ENCODE data around the gene RERE.
A peak's percentile ranks its signal among the peaks of the same experiment; 100 is the strongest.
"Not testable (repeated sequence)": the region's sequence is repeated elsewhere in the genome, so short reads cannot be mapped to it uniquely, and the experiment has no call there.

Gene RERE

GRCh38 chr1:8632102-8632501, 185.3 kb downstream of the RERE start:
- H3K4me3 ChIP-seq (ENCODE audit: insufficient read depth, low read depth, low read length): no peak overlapping the region
- H3K27ac ChIP-seq (ENCODE audit: insufficient read depth, low read depth, low read length, poor library complexity, severe bottlenecking): no peak overlapping the region
- H3K27me3 ChIP-seq (ENCODE audit: control insufficient read depth, insufficient read depth, low read length, poor library complexity, severe bottlenecking): no peaks in the 10 kb centered on the region
- H3K4me1 ChIP-seq (ENCODE audit: control insufficient read depth, insufficient read depth, low read length): peaks cover 22% of the 10 kb centered on the region
- no peaks in the 10 kb centered on the region for H3K36me3 ChIP-seq (ENCODE audit: control insufficient read depth, insufficient read depth, low read length)
- H3K9me3 ChIP-seq (ENCODE audit: control insufficient read depth, low read length): no peaks in the 10 kb centered on the region
- WGBS, 2 experiments: 87 to 90% methylated on average over 3 to 4 of the region's 4 CpGs

- H3K4me3 ChIP-seq (ENCODE audit: insufficient read depth, low read depth, low read length): no peak overlapping the region
Observed at GRCh38 chr1:8631163-8631562, 186.3 kb downstream of the RERE start.

GRCh38 chr1:8629241-8630091, 188.0 kb downstream of the RERE start:
- Histone ChIP-seq H3K27ac (ENCODE audit: insufficient read depth, low read depth, low read length, poor library complexity, severe bottlenecking) (no peak overlapping the region), H3K27me3 (ENCODE audit: control insufficient read depth, insufficient read depth, low read length, poor library complexity, severe bottlenecking) (no peaks in the 10 kb centered on the region), H3K9me3 (ENCODE audit: control insufficient read depth, low read length) (no peaks in the 10 kb centered on the region), H3K4me3 (ENCODE audit: insufficient read depth, low read depth, low read length) (no peak overlapping the region), H3K4me1 (ENCODE audit: control insufficient read depth, insufficient read depth, low read length) (peaks cover 22% of the 10 kb centered on the region), H3K36me3 (ENCODE audit: control insufficient read depth, insufficient read depth, low read length) (no peaks in the 10 kb centered on the region)
- WGBS, 2 experiments: 72 to 78% methylated on average over 7 of the region's 7 CpGs

More at GRCh38 chr1:8631163-8631562, 186.3 kb downstream of the RERE start:
- no peak overlapping the region for H3K27ac ChIP-seq (ENCODE audit: insufficient read depth, low read depth, low read length, poor library complexity, severe bottlenecking)
- 84 to 89% methylated on average over 2 to 3 of the region's 3 CpGs for WGBS, 2 experiments
- H3K27me3 ChIP-seq (ENCODE audit: control insufficient read depth, insufficient read depth, low read length, poor library complexity, severe bottlenecking): no peaks in the 10 kb centered on the region
- H3K4me1 ChIP-seq (ENCODE audit: control insufficient read depth, insufficient read depth, low read length): peaks cover 22% of the 10 kb centered on the region
- no peaks in the 10 kb centered on the region for H3K9me3 ChIP-seq (ENCODE audit: control insufficient read depth, low read length)
- H3K36me3 ChIP-seq (ENCODE audit: control insufficient read depth, insufficient read depth, low read length): no peaks in the 10 kb centered on the region

- WGBS, 2 experiments: 98% methylated on average over 2 of the region's 2 CpGs
- H3K36me3 ChIP-seq (ENCODE audit: control insufficient read depth, insufficient read depth, low read length): no peaks in the 10 kb centered on the region
- H3K27me3 ChIP-seq (ENCODE audit: control insufficient read depth, insufficient read depth, low read length, poor library complexity, severe bottlenecking): no peaks in the 10 kb centered on the region
- no peak overlapping the region for H3K27ac ChIP-seq (ENCODE audit: insufficient read depth, low read depth, low read length, poor library complexity, severe bottlenecking)
- no peaks in the 10 kb centered on the region for H3K9me3 ChIP-seq (ENCODE audit: control insufficient read depth, low read length)
- no peak overlapping the region for H3K4me3 ChIP-seq (ENCODE audit: insufficient read depth, low read depth, low read length)
- H3K4me1 ChIP-seq (ENCODE audit: control insufficient read depth, insufficient read depth, low read length): peaks cover 22% of the 10 kb centered on the region
Observed at GRCh38 chr1:8628606-8629005, 188.8 kb downstream of the RERE start.

GRCh38 chr1:8627728-8628127, 189.7 kb downstream of the RERE start:
- WGBS, 2 experiments: 88 to 93% methylated on average over 5 of the region's 5 CpGs
- H3K9me3 ChIP-seq (ENCODE audit: control insufficient read depth, low read length): no peaks in the 10 kb centered on the region
- H3K36me3 ChIP-seq (ENCODE audit: control insufficient read depth, insufficient read depth, low read length): no peaks in the 10 kb centered on the region
- H3K27ac ChIP-seq (ENCODE audit: insufficient read depth, low read depth, low read length, poor library complexity, severe bottlenecking): no peak overlapping the region
- no peak overlapping the region for H3K4me3 ChIP-seq (ENCODE audit: insufficient read depth, low read depth, low read length)
- H3K4me1 ChIP-seq (ENCODE audit: control insufficient read depth, insufficient read depth, low read length): peaks cover 22% of the 10 kb centered on the region
- H3K27me3 ChIP-seq (ENCODE audit: control insufficient read depth, insufficient read depth, low read length, poor library complexity, severe bottlenecking): no peaks in the 10 kb centered on the region

DNA sequence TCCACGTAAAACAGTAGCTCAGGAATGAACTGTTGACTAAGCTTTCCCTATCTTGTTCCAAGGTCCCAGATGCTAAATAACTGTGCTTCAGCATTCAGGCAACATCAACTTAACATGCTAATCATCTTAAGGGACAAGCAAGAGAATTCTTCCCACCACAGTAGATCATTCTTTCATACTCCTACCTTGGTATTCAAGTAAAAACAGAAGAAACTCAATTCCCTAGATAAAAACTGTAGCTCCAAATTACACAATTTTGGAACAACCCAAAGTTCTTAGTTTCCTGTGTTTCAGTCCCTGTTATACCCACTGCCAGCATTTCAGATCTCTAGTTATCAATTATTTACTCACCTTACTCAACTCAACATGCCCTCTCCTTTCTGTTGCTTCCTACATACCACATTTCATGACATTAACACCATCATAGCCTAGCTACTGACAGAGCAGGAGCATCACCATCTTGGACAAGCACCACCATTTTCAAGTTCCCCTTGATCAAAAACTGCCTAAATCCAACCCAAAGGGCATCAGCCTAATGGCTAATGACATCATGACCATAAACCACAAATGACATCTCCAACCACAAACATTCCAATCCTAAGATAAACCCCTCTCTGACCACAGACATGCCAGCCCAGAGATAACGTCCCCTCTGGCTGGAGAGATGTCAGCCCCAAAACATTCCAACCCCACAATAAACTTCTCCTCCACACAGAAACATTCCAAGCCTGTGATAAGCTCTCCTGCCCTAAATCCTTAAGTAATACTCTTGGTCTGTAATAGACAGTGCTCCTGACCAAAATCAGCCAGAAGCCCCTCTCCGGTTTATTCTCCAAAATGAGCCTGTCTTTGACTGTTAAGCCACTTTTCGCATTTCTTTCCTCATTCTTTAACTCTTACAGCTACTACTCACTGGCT, 191.2 kb downstream of the RERE start:
- Histone ChIP-seq H3K4me1 (ENCODE audit: control insufficient read depth, insufficient read depth, low read length) (peaks cover 17% of the 10 kb centered on the region), H3K27ac (ENCODE audit: insufficient read depth, low read depth, low read length, poor library complexity, severe bottlenecking) (peak overlapping the region; percentile 16), H3K4me3 (ENCODE audit: insufficient read depth, low read depth, low read length) (no peak overlapping the region), H3K27me3 (ENCODE audit: control insufficient read depth, insufficient read depth, low read length, poor library complexity, severe bottlenecking) (no peaks in the 10 kb centered on the region), H3K36me3 (ENCODE audit: control insufficient read depth, insufficient read depth, low read length) (no peaks in the 10 kb centered on the region), H3K9me3 (ENCODE audit: control insufficient read depth, low read length) (no peaks in the 10 kb centered on the region)
- WGBS, 2 experiments: 67 to 69% methylated on average over 4 of the region's 4 CpGs

- WGBS, 2 experiments: 89 to 93% methylated on average over 2 of the region's 2 CpGs
- no peak overlapping the region for H3K4me3 ChIP-seq (ENCODE audit: insufficient read depth, low read depth, low read length)
- H3K4me1 ChIP-seq (ENCODE audit: control insufficient read depth, insufficient read depth, low read length): peaks cover 17% of the 10 kb centered on the region
- H3K36me3 ChIP-seq (ENCODE audit: control insufficient read depth, insufficient read depth, low read length): no peaks in the 10 kb centered on the region
- H3K27ac ChIP-seq (ENCODE audit: insufficient read depth, low read depth, low read length, poor library complexity, severe bottlenecking): peak overlapping the region; percentile 16
- no peaks in the 10 kb centered on the region for H3K27me3 ChIP-seq (ENCODE audit: control insufficient read depth, insufficient read depth, low read length, poor library complexity, severe bottlenecking)
- H3K9me3 ChIP-seq (ENCODE audit: control insufficient read depth, low read length): no peaks in the 10 kb centered on the region
Observed at GRCh38 chr1:8625491-8625890, 191.9 kb downstream of the RERE start.

DNA sequence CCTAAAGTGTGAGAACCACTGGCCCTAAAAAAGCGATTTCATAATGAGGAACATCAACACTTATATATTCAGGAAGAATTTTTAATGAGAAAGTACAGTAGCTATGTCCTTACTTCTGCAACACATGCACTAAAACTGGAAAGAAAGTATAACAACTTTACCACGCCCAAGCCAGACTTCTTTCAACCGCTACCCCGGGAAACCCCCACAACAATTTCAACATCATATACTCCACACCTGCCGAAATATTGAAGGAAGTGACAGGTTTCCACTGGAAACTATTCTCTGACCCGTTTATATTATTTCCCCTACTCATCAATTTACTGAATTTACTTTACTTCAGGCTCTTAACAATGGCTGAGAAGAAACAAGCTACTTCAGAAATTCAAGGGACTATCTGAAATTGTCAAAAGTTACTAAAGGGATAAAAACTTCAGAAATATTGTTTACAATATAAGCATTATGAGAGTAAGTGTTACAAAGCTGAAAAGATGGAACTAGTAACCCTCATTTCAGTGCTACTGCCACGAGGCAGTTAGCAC, 193.7 kb downstream of the RERE start:
- H3K27ac ChIP-seq (ENCODE audit: insufficient read depth, low read depth, low read length, poor library complexity, severe bottlenecking); H3K36me3 ChIP-seq (ENCODE audit: control insufficient read depth, insufficient read depth, low read length); H3K27me3 ChIP-seq (ENCODE audit: control insufficient read depth, insufficient read depth, low read length, poor library complexity, severe bottlenecking); H3K4me3 ChIP-seq (ENCODE audit: insufficient read depth, low read depth, low read length); H3K4me1 ChIP-seq (ENCODE audit: control insufficient read depth, insufficient read depth, low read length); H3K9me3 ChIP-seq (ENCODE audit: control insufficient read depth, low read length): not testable (repeated sequence)
- WGBS, 2 experiments: 90 to 92% methylated on average over 6 to 7 of the region's 7 CpGs

DNA sequence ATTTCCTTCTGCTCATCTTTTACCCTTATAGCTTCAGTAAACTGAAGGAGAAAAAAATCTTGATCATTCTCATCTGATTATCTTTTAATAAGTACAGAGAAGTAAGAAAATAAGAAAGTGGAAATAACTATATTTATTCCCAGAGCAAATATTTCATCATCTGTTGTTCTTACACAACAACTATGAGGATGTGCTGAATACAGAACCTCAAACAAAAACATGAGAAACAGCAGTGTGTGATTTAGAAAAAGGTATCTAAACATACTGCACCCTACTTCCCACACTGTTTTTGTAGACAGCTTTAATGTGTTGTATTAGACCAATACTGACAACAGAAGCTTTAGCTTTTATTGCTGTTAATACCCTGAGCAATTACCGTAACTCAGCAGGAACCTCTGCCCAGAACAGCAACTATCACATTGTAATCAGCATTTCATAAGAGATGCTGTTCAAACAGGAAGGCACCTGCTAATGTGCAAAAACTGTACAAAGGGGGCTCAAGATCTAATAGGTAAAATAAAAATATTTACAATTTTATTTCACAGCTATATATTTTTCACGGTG, 195.6 kb downstream of the RERE start:
- 90 to 94% methylated on average over 1 to 2 of the region's 2 CpGs for WGBS, 2 experiments
- H3K4me1 ChIP-seq (ENCODE audit: control insufficient read depth, insufficient read depth, low read length); H3K27me3 ChIP-seq (ENCODE audit: control insufficient read depth, insufficient read depth, low read length, poor library complexity, severe bottlenecking); H3K36me3 ChIP-seq (ENCODE audit: control insufficient read depth, insufficient read depth, low read length); H3K9me3 ChIP-seq (ENCODE audit: control insufficient read depth, low read length); H3K4me3 ChIP-seq (ENCODE audit: insufficient read depth, low read depth, low read length); H3K27ac ChIP-seq (ENCODE audit: insufficient read depth, low read depth, low read length, poor library complexity, severe bottlenecking): not testable (repeated sequence)
